Effector CD4-positive, alpha-beta T cell (primary cell): ENCODE measurements around the gene PCSK7.
"Not testable (repeated sequence)": the region's sequence is repeated elsewhere in the genome, so short reads cannot be mapped to it uniquely, and the experiment has no call there.

Experiments used
- DNase-seq: peaks from one replicate; pipeline ENCODE4 v3.0.0-alpha.2; 2020

The PCSK7 gene

GRCh38 chr11:117197516-117198456 is 34.1 kb downstream of the PCSK7 start:
- DNase-seq = no peak

DNA sequence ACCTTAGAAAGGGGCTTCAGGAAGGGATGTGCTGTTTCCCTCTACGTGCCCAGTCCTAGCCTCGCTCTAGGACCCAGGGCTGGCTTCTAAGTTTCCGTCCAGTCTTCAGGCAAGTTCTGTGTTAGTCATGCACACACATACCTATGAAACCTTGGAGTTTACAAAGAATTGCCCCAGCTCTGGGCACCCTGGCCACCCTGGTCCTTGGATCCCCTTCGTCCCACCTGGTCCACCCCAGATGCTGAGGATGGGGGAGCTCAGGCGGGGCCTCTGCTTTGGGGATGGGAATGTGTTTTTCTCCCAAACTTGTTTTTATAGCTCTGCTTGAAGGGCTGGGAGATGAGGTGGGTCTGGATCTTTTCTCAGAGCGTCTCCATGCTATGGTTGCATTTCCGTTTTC is 34.9 kb downstream of the PCSK7 start:
- no peak for DNase-seq

DNA sequence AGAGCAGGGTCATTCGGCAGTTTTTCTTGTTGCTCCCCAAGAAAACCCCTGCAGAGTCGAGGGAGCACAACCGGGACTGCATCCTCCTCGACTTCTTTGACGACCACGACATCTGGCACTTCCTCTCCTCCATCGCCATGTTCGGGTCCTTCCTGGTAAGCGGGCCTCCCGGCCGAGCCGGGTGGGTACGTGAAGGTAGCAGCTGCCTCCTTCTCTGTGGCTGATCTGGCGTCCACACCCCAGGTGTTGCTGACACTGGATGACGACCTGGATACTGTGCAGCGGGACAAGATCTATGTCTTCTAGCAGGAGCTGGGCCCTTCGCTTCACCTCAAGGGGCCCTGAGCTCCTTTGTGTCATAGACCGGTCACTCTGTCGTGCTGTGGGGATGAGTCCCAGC is 36.1 kb downstream of the PCSK7 start:
- no peak for DNase-seq

GRCh38 chr11:117195258-117195657 is 36.6 kb downstream of the PCSK7 start:
- no peak for DNase-seq

DNA sequence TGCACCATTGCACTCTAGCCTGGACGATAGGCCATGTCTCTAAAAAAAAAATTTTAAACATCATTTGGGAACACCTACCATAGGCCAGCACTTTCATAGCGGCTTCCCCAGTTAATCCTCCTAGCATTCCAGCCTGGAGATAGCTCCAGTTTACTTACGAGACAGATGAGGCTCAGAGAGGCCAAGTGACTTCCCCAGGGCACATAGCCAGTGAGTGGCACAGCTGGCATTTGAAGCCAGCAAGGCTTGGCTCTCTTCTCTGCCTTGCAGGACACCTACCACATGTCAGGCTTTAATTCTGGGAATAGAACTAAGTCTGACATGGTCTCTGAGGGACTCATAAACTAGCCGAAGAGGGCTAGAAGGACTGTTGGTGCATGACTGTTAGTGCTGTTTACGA is 37.6 kb downstream of the PCSK7 start:
- no peak for DNase-seq

DNA sequence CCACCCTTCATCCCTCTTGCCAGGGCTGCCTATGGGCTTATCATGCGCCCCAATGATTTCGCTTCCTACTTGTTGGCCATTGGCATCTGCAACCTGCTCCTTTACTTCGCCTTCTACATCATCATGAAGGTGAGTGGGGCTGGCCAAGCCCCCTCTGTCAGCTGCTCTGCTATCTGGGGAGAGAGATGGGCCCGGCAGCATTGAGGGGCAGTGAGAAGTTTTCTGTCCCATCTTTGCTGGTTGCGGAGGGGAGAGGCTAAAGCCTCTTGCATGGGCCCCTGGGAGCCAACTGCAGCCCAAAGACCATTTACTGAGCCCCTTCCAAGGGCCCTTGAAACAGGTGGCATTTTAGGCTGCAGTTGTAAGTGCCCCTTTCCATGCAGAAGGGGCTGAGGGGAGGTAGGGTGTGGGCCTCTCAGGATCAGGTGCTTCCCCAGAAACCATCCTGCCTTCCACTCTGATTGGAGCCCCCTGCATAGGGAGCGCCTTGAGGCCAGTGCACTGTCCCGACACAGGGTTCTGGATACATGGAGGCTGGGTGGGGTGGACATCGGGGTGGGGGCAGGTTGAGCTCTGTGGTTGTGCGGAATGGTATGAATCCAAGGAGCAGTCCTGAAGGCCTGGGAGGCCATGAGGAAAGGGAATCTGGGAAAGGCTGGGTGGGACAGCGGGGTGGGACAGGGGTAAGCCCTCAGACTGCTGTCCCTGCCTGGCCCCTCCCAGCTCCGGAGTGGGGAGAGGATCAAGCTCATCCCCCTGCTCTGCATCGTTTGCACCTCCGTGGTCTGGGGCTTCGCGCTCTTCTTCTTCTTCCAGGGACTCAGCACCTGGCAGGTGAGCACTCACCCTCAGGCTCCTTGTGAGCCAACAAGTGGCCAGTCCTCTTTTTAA is 38.5 kb downstream of the PCSK7 start:
- no peak for DNase-seq

DNA sequence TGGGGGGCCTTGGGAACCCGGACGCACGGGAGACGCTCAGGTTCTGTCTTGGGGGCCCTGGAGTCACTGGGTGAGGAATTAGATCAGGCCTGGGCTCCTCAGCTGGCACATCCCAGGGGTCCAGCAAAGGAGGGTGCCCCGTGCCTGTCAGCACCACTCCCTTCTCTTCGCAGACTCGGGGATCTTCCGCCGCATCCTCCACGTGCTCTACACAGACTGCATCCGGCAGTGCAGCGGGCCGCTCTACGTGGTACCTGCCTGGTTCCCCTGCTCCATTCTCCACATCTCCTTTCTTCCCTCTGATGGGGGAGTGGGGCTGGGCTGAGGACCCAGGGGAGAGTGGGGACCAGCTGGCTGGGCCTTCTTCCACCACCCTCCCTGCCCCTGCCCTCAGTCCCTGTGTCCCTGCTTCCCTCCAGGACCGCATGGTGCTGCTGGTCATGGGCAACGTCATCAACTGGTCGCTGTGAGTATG is 39.4 kb downstream of the PCSK7 start:
- no peak for DNase-seq

- no peak for DNase-seq
Observed at GRCh38 chr11:117191680-117192400, 40.0 kb downstream of the PCSK7 start.

GRCh38 chr11:117189941-117190544 is 41.8 kb downstream of the PCSK7 start:
- DNase-seq = no peak

DNA sequence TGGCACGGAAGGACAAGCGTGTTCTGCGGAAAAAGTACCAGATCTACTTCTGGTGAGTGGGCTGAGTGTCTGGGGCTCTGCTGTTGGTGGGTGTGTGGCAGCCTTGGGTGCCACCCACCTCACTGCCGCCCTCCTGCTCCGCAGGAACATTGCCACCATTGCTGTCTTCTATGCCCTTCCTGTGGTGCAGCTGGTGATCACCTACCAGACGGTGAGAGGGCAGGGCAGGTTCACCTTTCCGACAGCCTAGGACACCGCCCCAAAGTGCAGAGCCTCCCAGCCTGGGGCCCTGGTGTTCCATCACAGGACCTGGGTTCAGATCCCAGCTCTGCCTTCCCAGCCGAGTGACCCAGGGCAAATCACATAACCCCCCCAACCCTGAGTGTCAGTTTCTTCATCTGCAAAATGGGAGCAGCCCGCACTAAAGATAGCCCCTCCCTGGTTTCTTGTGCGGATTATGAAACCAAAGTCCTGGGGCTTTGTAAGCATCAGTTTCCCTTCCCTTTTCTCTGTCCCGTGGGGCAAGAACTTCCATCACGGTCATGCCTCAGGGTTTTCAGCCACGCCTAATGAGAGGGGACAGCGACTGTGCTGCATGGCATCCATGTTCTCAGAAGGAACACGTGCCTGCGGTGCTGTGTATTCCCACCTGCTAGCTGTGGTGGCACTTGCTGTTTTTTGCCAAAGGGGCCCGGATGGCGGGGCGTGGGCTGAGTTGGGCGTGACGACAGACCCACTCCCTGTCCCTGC is 42.5 kb downstream of the PCSK7 start:
- no peak for DNase-seq

DNA sequence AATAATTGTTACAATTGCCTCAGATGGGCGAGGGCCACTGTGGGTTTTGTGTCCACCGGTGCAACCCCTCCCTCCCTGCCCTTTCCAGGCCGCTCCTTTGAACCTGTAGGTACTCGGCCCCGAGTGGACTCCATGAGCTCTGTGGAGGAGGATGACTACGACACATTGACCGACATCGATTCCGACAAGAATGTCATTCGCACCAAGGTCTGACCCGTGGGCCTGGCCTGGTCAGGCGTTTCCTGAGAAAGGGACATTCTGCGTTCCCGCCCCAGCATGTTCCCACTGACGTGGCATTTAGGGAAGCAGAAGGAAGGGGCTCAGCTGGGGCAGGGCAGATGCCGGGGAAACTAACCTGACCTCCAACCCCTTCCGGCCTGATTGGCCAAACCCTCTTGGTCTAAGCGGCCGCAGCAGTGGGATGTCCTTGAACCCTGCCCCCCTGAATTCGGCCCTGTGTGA is 43.2 kb downstream of the PCSK7 start:
- DNase-seq = no peak

DNA sequence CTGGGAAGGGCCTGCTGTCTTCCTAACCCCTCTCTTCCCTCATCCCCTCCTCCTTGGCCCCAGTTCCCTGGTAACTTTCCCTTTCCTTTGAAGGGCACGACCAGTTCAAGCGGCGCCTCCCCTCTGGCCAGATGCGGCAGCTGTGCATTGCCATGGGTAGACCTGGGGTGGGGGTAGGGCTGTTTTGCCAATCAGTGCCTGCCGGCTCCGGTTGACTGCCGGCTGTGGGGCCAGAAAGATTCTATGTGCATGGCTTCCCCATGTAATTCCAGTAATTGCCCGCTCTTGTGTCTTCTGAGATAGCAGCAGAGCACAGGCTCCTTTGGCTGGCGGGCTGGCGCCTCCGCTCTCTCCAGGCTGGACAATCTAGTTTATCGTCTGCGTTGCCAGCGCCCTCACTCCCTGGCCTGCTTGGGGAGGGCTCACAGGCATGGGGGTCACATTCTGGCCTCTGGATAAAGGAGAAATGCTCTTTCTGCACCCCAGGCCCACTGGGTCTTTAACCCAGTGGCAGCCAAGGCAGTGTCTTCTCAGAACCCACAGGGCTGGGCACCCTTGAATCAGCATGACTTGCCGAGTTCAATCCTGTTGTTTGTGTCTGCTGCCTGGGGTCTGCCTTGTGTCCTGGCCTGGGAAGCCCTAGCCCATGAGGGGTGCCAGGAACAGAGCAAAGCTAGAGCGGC is 43.9 kb downstream of the PCSK7 start:
- DNase-seq = no peak

DNA sequence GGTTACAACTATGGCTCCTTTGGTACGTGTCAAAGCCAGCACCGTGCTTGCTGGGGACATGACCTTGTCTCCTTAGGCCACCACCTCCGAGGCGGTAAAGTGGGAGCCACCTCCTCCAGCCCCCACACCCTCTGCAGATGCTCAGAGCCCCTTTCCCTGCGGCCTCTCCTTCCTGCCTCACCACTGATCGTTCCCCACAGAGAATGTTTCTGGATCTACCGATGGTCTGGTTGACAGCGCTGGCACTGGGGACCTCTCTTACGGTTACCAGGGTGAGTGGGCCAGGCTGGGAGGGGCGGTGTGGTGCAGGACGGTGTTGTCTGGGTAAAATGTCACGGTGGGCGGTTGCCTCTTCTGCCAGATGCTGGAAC is 44.5 kb downstream of the PCSK7 start:
- no peak for DNase-seq

DNA sequence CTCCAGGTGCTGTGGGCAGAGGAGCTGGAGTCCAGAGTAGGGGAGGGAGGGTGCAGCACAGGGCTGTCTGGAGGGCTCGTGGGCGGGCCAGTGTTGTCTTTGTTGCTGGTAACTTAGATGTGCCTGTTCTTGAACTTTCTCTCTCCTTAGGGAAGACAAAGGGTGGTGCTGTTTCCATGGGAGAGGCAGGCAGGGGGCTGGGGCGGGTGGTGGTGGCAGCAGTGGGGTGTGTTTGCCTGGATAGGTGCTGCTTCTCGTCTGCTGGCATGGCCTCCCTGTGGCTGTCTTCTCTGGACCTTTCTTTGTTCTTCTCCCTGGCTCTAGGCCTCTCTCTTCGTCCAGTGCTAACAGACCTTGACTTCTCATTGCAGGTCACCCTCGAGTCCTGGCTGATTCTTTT is 44.9 kb downstream of the PCSK7 start:
- no peak for DNase-seq

DNA sequence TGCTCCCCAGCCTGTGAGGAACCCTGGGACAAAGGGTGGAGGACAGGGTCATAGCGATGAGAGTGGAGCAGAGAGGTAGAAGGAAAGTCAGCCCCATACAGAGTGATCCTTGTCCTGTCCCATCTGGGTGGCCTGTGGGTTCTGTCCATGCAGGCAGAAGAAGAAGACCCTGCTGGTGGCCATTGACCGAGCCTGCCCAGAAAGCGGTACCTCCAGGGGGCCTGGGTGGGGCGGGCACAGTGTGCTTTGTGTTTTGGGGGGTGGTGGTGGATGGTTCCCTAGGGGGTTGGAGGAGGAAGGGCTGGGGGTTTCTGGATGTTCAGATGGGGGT is 45.5 kb downstream of the PCSK7 start:
- DNase-seq = no peak

DNA sequence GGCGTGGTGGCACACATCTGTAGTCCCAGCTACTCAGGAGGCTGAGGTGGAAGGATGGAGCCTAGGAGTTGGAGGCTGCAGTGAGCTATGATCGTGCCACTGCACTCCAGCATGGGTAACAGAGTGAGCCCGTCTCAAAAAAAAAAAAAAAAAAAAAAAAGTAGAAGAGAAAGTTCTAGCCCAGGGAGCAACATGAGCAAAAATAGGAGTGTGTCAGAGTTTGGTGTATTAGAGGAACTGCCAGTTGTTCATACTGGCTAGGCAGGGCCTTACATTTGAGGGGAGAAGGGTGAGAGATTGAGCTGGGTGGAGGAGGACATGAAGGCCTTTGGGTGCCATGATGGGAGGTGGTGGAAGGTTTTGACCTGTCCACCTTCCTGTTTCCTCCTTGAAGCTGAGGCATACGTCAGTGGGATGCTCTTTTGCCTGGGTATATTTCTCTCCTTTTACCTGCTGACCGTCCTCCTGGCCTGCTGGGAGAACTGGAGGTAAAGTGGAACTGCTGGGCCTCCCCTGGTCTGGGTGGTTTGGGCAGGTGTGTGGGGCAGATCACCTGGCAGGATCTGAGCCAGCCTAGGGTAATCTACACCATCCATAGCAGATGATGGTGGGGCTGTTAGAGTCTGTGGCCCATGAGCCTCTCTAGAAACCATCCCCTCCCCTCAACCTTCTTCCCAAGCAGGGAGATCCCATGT is 46.0 kb downstream of the PCSK7 start:
- DNase-seq = no peak

DNA sequence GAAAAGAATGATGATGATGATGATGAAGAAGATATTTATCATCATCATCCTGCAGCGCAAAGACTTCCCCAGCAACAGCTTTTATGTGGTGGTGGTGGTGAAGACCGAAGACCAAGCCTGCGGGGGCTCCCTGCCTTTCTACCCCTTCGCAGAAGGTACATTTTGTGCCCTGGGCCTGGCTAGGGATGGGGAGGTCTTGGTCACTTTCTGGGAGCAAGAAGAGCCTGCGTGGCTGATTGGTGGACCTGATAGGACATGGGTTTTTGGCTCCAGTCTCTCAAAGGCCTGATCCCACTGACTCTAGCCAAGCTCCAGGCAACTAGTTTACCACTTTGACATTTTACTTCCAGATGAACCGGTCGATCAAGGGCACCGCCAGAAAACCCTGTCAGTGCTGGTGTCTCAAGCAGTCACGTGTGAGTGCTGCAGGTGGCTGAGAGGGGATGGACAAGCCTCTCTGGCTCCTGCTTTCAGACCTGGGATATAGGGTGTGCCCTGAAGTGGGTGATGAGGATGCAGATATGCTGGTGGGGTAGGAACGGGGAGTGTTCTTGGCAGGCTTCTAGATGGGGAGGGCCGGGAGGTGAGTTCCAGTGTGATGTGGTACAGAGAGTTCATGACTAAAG is 48.0 kb downstream of the PCSK7 start:
- DNase-seq = no peak

GRCh38 chr11:117183178-117183577 is 48.7 kb downstream of the PCSK7 start:
- DNase-seq = not testable (repeated sequence)

DNA sequence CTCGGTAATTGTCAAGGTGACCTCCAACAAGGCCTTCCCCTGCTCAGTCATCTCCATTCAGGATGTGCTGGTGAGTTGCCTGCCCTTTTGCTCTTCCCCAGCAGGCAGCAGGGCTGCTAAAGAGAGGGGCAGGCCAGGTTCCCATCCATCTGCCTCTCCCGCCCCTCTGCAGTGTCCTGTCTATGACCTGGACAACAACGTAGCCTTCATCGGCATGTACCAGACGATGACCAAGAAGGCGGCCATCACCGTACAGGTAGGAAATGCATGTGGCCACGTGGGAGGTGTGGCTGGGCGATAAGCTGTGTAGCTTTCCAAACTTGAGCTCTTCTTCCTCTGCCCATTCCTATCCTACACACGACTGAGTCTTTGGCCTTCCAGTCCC is 49.3 kb downstream of the PCSK7 start:
- DNase-seq = no peak
